ENCODE measurements around the gene GFRA4.

GFRA4 gene

GRCh38 chr20:3673221-3674070, 10.2 kb upstream of the GFRA4 start:
- no peak for DNase-seq

GRCh38 chr20:3672547-3673171, 9.5 kb upstream of the GFRA4 start:
- no peak for DNase-seq

GRCh38 chr20:3671986-3672546, 8.9 kb upstream of the GFRA4 start:
- no peak for DNase-seq

- DNase-seq: no peak
Measured at GRCh38 chr20:3670945-3671344, 7.7 kb upstream of the GFRA4 start.

- no peak for DNase-seq
Measured at GRCh38 chr20:3670511-3670910, 7.3 kb upstream of the GFRA4 start.

- no peak for DNase-seq
Measured at GRCh38 chr20:3669710-3670367, 6.6 kb upstream of the GFRA4 start.

GRCh38 chr20:3667434-3668037, 4.3 kb upstream of the GFRA4 start:
- no peak for DNase-seq

GRCh38 chr20:3663858-3664257, 659 bp upstream of the GFRA4 start:
- no peak for DNase-seq

- DNase-seq: no peak
Measured at GRCh38 chr20:3661814-3662665, 1.2 kb downstream of the GFRA4 start.

GRCh38 chr20:3661060-3661813, 2.0 kb downstream of the GFRA4 start:
- DNase-seq: no peak

- no peak for DNase-seq
Measured at GRCh38 chr20:3660262-3661059, 2.7 kb downstream of the GFRA4 start.

- DNase-seq: no peak
Measured at GRCh38 chr20:3659492-3660261, 3.5 kb downstream of the GFRA4 start.

GRCh38 chr20:3658716-3659491, 4.3 kb downstream of the GFRA4 start:
- no peak for DNase-seq

GRCh38 chr20:3658019-3658715, 5.0 kb downstream of the GFRA4 start:
- no peak for DNase-seq

GRCh38 chr20:3655131-3655405, 8.1 kb downstream of the GFRA4 start:
- no peak for DNase-seq

- no peak for DNase-seq
Measured at GRCh38 chr20:3654326-3655130, 8.7 kb downstream of the GFRA4 start.

GRCh38 chr20:3653921-3654320, 9.3 kb downstream of the GFRA4 start:
- DNase-seq: no peak

All from amniotic stem cell (primary cell).